ENCODE measurements around the gene TTC27.

Gene TTC27

DNA sequence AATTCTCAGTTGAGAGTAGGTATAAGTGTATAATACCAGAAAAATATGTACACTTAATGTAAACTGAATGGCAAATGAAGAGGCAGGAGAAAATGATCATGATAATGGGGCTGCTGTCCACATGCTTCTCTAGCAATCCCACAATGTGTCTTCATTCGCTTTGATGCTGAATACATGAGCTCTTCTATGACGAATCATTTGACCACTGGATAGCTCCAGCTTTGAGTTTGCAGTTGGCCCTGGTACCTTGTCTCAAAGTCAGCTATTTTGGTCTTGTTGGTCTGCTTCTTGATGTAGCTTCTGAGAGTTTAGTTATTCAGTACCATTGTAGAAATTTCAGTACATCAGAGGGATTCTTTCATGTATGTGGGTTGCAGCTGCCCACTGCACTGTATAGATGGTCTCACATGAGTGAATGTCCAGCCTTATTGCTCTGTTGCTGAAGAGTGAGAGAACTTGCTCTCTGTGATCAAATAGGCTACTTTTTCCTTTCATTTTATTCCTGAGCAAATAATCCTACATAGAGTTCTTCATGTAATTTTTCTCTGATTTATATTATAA, 105.1 kb downstream of the TTC27 start:
- TF ChIP-seq, protein P1, sequence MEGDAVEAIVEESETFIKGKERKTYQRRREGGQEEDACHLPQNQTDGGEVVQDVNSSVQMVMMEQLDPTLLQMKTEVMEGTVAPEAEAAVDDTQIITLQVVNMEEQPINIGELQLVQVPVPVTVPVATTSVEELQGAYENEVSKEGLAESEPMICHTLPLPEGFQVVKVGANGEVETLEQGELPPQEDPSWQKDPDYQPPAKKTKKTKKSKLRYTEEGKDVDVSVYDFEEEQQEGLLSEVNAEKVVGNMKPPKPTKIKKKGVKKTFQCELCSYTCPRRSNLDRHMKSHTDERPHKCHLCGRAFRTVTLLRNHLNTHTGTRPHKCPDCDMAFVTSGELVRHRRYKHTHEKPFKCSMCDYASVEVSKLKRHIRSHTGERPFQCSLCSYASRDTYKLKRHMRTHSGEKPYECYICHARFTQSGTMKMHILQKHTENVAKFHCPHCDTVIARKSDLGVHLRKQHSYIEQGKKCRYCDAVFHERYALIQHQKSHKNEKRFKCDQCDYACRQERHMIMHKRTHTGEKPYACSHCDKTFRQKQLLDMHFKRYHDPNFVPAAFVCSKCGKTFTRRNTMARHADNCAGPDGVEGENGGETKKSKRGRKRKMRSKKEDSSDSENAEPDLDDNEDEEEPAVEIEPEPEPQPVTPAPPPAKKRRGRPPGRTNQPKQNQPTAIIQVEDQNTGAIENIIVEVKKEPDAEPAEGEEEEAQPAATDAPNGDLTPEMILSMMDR (conservative IDR thresholded peaks at IDR 0.05), result no peak
- no peak for TF ChIP-seq ZFX (IDR thresholded peaks at IDR 0.05)
- no peak overlapping the region for H3K27ac ChIP-seq

DNA sequence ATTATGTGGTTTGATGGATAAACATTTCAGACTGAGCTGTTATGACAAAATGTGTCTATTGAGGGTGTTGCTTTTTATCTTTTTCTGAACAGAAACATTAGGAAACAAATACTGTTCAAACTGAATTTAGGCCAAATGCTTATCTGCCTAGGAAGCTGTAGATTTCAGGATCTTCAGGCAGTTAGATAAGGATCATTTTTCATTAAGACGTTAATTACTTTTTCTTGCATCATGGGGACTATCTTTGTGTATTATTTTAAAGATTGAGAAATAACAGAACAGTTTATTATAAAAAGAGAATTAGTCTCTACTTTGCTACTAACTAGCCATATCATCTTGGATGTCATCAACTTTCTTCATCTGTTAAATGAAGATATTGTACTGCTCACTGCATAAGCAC, 107.5 kb downstream of the TTC27 start:
- no peak for TF ChIP-seq ZFX (IDR thresholded peaks at IDR 0.05)
- TF ChIP-seq, protein P1 (conservative IDR thresholded peaks at IDR 0.05), result no peak
- H3K27ac ChIP-seq, result no peak overlapping the region

DNA sequence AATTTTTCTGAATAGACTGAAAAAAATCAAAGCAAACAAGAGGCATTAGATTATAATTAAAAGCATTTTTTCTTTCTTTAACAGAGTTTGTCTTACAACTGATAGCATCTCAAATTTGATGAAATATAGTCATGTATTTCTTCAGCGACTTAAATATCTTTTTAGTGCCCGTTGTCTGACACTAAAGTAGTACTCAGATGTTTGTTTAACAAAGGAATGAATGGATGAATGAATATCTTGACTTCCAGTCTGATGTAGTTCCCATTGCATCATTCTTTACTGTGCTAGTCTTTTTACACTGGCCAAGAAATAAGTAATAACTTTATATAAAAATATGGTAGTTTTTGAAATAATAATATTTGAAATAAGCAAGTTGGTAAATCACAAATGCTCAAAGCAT, 111.1 kb downstream of the TTC27 start:
- TF ChIP-seq, protein P1 (conservative IDR thresholded peaks at IDR 0.05), result no peak
- TF ChIP-seq ZFX (IDR thresholded peaks at IDR 0.05), result no peak

DNA sequence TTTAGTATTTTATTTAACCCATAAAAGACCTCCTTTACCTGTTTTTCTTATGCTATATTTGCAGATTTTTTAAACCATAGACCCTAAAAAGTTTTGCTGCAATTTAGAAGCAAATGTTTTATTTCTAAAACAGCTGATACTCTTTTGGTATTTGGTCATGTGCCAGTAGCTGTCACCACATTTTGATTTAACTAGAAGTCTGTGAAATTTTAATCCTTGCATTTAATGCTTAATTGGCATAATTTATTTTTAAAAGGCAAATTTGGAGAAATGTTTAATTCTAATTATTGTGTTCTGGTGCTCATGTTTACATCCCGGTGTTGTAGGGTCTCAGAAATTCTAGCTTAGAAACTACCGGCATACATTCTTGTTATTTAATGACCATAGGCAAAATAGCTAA, 111.8 kb downstream of the TTC27 start:
- TF ChIP-seq, protein P1 (conservative IDR thresholded peaks at IDR 0.05), result no peak
- no peak for TF ChIP-seq ZFX (IDR thresholded peaks at IDR 0.05)
- H3K27ac ChIP-seq, result no peak overlapping the region

More for the DNA sequence above, 111.1 kb downstream of the TTC27 start:
- no peak overlapping the region for H3K27ac ChIP-seq

DNA sequence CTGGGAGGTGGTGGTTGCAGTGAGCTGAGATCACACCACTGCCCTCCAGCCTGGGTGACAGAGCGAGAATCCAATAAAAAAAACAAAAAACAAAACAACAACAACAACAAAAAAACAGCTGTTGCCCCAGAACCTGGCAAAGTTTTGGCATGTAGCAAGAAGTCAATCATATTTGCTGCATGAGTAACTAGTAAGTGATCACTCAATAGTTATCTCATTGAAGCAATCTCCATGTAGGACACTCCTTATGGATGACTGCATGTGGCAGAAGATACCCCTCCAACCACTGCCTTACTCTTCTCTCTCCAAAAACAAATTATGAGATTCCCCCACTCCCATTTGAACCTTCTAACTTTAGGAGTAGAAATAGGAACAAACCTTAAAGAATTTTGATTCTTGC, 113.7 kb downstream of the TTC27 start:
- no peak for TF ChIP-seq ZFX (IDR thresholded peaks at IDR 0.05)
- TF ChIP-seq, protein P1 (conservative IDR thresholded peaks at IDR 0.05), result no peak
- H3K27ac ChIP-seq, result no peak overlapping the region

DNA sequence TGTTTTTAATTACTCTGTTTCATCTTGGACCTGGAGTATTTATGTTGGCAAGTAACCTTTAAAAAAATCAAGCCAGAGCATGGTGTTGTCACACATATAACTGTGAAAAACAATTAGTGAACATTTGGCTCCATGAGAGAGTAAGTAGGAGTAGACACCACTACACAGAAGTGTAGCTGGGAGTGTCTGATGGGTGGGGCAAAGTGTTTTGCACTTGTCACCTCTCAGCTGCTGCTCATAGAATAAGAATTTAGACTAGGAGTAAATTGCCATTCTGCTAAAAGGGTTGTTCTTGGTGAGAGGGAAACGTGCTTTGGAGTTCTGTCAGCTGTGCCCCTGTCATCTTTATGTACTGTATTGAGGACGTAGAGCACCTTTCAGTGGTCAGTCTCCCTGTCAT, 114.5 kb downstream of the TTC27 start:
- H3K27ac ChIP-seq, result no peak overlapping the region
- TF ChIP-seq, protein P1 (conservative IDR thresholded peaks at IDR 0.05), result no peak
- no peak for TF ChIP-seq ZFX (IDR thresholded peaks at IDR 0.05)

DNA sequence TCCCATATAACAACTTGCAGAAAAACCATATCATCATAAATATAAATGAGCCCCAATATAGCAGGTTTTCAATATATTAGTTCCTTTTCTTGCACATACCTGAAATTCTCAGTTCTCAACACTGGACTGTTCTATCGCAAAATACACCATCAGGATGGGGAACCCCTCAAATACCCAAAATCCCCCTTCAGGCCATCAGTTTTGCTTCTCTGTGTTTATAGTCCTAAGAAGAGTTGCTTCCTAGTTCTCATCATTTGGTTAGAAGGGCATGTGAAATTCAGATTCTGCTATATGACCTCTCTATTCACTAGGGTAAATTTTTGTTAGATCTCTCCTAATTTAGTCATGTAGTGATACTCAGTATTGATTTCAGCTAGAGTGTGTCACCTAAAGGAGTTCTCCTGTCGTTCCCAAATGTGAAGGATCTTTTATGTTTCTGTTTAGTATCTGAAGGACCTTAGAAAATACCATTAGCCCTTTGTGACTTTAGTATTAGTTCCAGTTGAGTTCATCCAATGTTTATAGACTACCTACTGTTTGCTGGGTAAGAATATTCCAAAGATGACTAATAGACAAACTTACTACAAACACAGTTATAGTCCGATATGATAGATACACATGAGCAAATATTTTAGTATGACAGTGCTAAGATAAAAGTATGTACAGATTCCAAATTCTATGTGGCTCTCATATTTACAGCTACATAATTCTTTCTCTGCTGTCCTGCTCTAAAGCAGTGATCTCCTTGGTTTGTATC, 115.8 kb downstream of the TTC27 start:
- TF ChIP-seq ZFX (IDR thresholded peaks at IDR 0.05), result no peak
- TF ChIP-seq, protein P1 (conservative IDR thresholded peaks at IDR 0.05), result no peak
- no peak overlapping the region for H3K27ac ChIP-seq
